B cell (primary cell): ENCODE measurements around the gene RFC5. TPM values are rescaled to one million over a fixed set of nuclear protein-coding genes. Genes with fewer than 3 reads are reported as not detected.

ENCODE experiments used
- ATAC-seq: fragments of 200-7000 bp; cut with Tn5 transposase; one replicate; pipeline ENCODE4 v1.10.0; 2021; ENCODE audit warnings: low read depth, mild to moderate bottlenecking, moderate number of reproducible peaks, moderate library complexity
- CTCF ChIA-PET: fragments of 350-600 bp; sonication (Branson Sonifier 250); formaldehyde crosslinking; loops from one replicate; lab custom pipeline; 2021; ENCODE audit warnings: antibody characterized with exemption, inconsistent platforms; lab: Charles Lee
- POLR2A ChIA-PET: fragments of 350-600 bp; sonication (Branson Sonifier 250); formaldehyde crosslinking; loops from one replicate; lab custom pipeline; 2021; ENCODE audit warnings: antibody characterized with exemption; lab: Charles Lee
- DNase-seq: peaks from one replicate; pipeline ENCODE4 v3.0.0; 2013
- H2AFZ ChIP-seq: 2 replicates; pipeline ENCODE4 v1.6.1; 2012; ENCODE audit warnings: mild to moderate bottlenecking, low read depth, low read length; ENCODE audit not compliant: insufficient read depth, poor library complexity, severe bottlenecking
- H3K27ac ChIP-seq, 2 donors: 1 replicate in 1 of 2; 2 replicates in 1 of 2; pipeline ENCODE4 v1.5.1; 2012 to 2013; ENCODE audit warnings: low read length in 2 of 2, mild to moderate bottlenecking in 2 of 2, moderate library complexity in 1 of 2
- H3K27me3 ChIP-seq, 4 experiments: fragments of 200-600 bp in 1 of 4; sonication (generic) in 1 of 4; replicated peaks in 1 of 4; 1 replicate in 2 of 4; 2 replicates in 2 of 4; pipeline versions ENCODE4 v1.6.1 to v1.7.0; 2013 to 2016; ENCODE audit warnings: low read length in 3 of 4, mild to moderate bottlenecking in 2 of 4, mixed read lengths in 1 of 4, moderate library complexity in 1 of 4; ENCODE audit not compliant: insufficient read depth in 4 of 4, control insufficient read depth in 3 of 4; ENCODE audit errors: control extremely low read depth in 1 of 4
- H3K36me3 ChIP-seq, 2 experiments: replicated peaks in 1 of 2; 1 replicate in 1 of 2; 2 replicates in 1 of 2; pipeline versions ENCODE4 v1.6.1 to v1.7.1; 2013; ENCODE audit warnings: low read length in 1 of 2; ENCODE audit not compliant: insufficient read depth in 2 of 2, control insufficient read depth in 1 of 2; ENCODE audit errors: control extremely low read depth in 1 of 2, extremely low read depth in 1 of 2
- H3K4me1 ChIP-seq, 2 donors: fragments of 200-600 bp in 1 of 2; sonication (generic) in 1 of 2; 1 replicate in 1 of 2; 2 replicates in 1 of 2; pipeline versions ENCODE4 v1.5.1 to v1.6.1; 2013 to 2017; ENCODE audit warnings: low read length in 2 of 2; ENCODE audit not compliant: control insufficient read depth in 2 of 2, insufficient read depth in 2 of 2
- H3K4me2 ChIP-seq: replicated peaks from 2 replicates; pipeline ENCODE3; 2012; ENCODE audit warnings: mild to moderate bottlenecking, low read depth, low read length; ENCODE audit not compliant: poor library complexity, severe bottlenecking
- H3K4me3 ChIP-seq, 5 experiments: fragments of 200-600 bp in 1 of 5; sonication (generic) in 1 of 5; 1 replicate in 3 of 5; 2 replicates in 2 of 5; pipeline versions ENCODE4 v1.5.1 to v1.7.0; 2011 to 2016; ENCODE audit warnings: low read length in 4 of 5, mild to moderate bottlenecking in 4 of 5, low read depth in 2 of 5, control low read depth in 1 of 5, moderate library complexity in 1 of 5; ENCODE audit not compliant: insufficient read depth in 1 of 5; ENCODE audit errors: control extremely low read depth in 1 of 5, extremely low read depth in 1 of 5
- H3K79me2 ChIP-seq: fragments of 200-600 bp; sonication (generic); one replicate; pipeline ENCODE4 v1.6.0; 2016; ENCODE audit warnings: low read length; ENCODE audit not compliant: control insufficient read depth, insufficient read depth
- H3K9ac ChIP-seq: fragments of 200-600 bp; sonication (generic); 2 replicates; pipeline ENCODE4 v1.6.1; 2017; ENCODE audit warnings: mild to moderate bottlenecking, low read length, moderate library complexity
- H3K9me3 ChIP-seq, 3 donors: one replicate each; pipeline versions ENCODE4 v1.6.1 to v1.7.1; 2013; ENCODE audit warnings: low read length in 2 of 3; ENCODE audit not compliant: control insufficient read depth in 2 of 3, insufficient read depth in 1 of 3; ENCODE audit errors: control extremely low read depth in 1 of 3
- H4K20me1 ChIP-seq: 2 replicates; pipeline ENCODE4 v1.6.0; 2012; ENCODE audit warnings: mild to moderate bottlenecking, low read length; ENCODE audit not compliant: insufficient read depth, control insufficient read depth, poor library complexity, severe bottlenecking
- H3K27ac Mint-ChIP-seq: one replicate; pipeline ENCODE4 v1.8.0; 2021; ENCODE audit warnings: mixed read lengths
- H3K27me3 Mint-ChIP-seq: one replicate; pipeline ENCODE4 v1.8.0; 2021; ENCODE audit warnings: mixed read lengths
- H3K4me1 Mint-ChIP-seq: one replicate; pipeline ENCODE4 v1.8.0; 2021; ENCODE audit warnings: mixed read lengths
- H3K4me3 Mint-ChIP-seq: one replicate; pipeline ENCODE4 v1.8.0; 2021; ENCODE audit warnings: mixed read lengths
- H3K9me3 Mint-ChIP-seq: one replicate; pipeline ENCODE4 v1.8.0; 2022; ENCODE audit warnings: mixed read lengths; ENCODE audit not compliant: insufficient read depth
- CTCF ChIP-seq: fragments of 200-600 bp; IDR thresholded peaks from one replicate; pipeline ENCODE4 v1.8.0; 2022; ENCODE audit warnings: antibody characterized with exemption, mild to moderate bottlenecking
- EZH2 ChIP-seq: IDR thresholded peaks from 2 replicates; pipeline ENCODE4 v1.6.1; 2012; ENCODE audit warnings: borderline replicate concordance, low read depth, mild to moderate bottlenecking, moderate library complexity, low read length; ENCODE audit not compliant: insufficient read depth, poor library complexity, severe bottlenecking
- WGBS: methylation state at CpG from one replicate; pipeline ENCODE4 v1.1.5; 2013; ENCODE audit warnings: missing lambda C conversion rate; ENCODE audit not compliant: insufficient coverage; 5-methylcytosine and 5-hydroxymethylcytosine counted together
- intact Hi-C: fragments of 100-400 bp; cut with micrococcal nuclease; formaldehyde crosslinking; loops from one replicate; pipeline ENCODE4 v1.10.0; 2022
- polyA minus RNA-seq: library from RNA; depleted of rRNA, polyadenylated mRNA; stranded (reverse); fragments of >200 nt; gene quantifications from 2 replicates; pipeline ENCODE4 v1.2.3, GENCODE V29; 2012
- polyA plus RNA-seq: library from polyadenylated mRNA; depleted of rRNA; stranded (reverse); fragments of >200 nt; gene quantifications from 2 replicates; pipeline ENCODE4 v1.2.3, GENCODE V29; 2012
- total RNA-seq, 2 donors: library from RNA; stranded (reverse); fragments of 120-200 nt in 1 of 2; gene quantifications; 1 replicate in 1 of 2; 2 replicates in 1 of 2; pipeline versions ENCODE4 v1.2.3 to v1.2.4, GENCODE V29; 2013 to 2022

The RFC5 gene
- total RNA-seq (15.0 and 22.7 TPM in 2 replicates), polyA plus RNA-seq (20.0 and 23.2 TPM in 2 replicates), polyA minus RNA-seq (20.8 and 23.6 TPM in 2 replicates)
- 19.3 TPM for total RNA-seq (2013)

GRCh38 chr12:118016424-118017264 lies at the start of gene RFC5:
TSS of gene RFC5 (plus strand) at chr12:118016703. CDS start at chr12:118016828, 125 bp downstream.
- CTCF ChIA-PET = interaction anchor here (0.6 to 1.6 kb wide), 2 partner anchors 105 to 672 kb away, joined by 3 to 5 read pairs; no protein-coding TSS in a partner anchor
- no peaks in the 10 kb centered on the region for H3K9me3 Mint-ChIP-seq
- peaks cover 16% of the 10 kb centered on the region for H3K4me1 Mint-ChIP-seq
- Histone ChIP-seq H3K79me2 (peaks cover 20% of the 10 kb centered on the region), H3K36me3 (peaks cover 0 to 20% of the 10 kb centered on the region in 2 experiments), H3K4me3 (peak within 1 kb of the TSS; percentile 51 to 92 (median 81)), H3K27ac (peak within 1 kb of the TSS in 1 of 2 donors; percentile 71), H3K4me1 (peaks cover 11 to 16% of the 10 kb centered on the region in 2 donors), H3K9me3 (no peaks in the 10 kb centered on the region), H2AFZ (peak within 1 kb of the TSS; percentile 97), H3K9ac (peak within 1 kb of the TSS; percentile 83), H3K27me3 (no peaks in the 10 kb centered on the region), H3K4me2 (peak within 1 kb of the TSS; percentile 88), H4K20me1 (no peaks in the 10 kb centered on the region)
- H3K27ac Mint-ChIP-seq = peak within 1 kb of the TSS; percentile 95
- WGBS = under 1% methylated on average over 54 of the region's 61 CpGs
- peak; percentile 98 for DNase-seq
- TF ChIP-seq CTCF (no peak), EZH2 (no peak)
- H3K27me3 Mint-ChIP-seq = no peaks in the 10 kb centered on the region
- POLR2A ChIA-PET = interaction anchor here (0.5 kb wide), 1 partner anchor 1821 kb away, joined by 5 read pairs; no protein-coding TSS in a partner anchor
- peak; percentile 98 for ATAC-seq
- intact Hi-C loops = loop anchor here (1.0 to 2.0 kb wide), 4 partner anchors 44 to 1650 kb away; partner anchors contain the start of genes PEBP1 and SUDS3
- H3K4me3 Mint-ChIP-seq = peak within 1 kb of the TSS; percentile 91
